Measurements from ENCODE around the gene TXNDC2. TPM values are rescaled to one million over a fixed set of nuclear protein-coding genes. Genes with fewer than 3 reads are reported as not detected.

Gene TXNDC2
- total RNA-seq (2022; extraction: Qiagen RNA extraction; ENCODE audit: low read depth), result 0.10 to 0.35 TPM (median 0.21 TPM) in 5 replicates

DNA sequence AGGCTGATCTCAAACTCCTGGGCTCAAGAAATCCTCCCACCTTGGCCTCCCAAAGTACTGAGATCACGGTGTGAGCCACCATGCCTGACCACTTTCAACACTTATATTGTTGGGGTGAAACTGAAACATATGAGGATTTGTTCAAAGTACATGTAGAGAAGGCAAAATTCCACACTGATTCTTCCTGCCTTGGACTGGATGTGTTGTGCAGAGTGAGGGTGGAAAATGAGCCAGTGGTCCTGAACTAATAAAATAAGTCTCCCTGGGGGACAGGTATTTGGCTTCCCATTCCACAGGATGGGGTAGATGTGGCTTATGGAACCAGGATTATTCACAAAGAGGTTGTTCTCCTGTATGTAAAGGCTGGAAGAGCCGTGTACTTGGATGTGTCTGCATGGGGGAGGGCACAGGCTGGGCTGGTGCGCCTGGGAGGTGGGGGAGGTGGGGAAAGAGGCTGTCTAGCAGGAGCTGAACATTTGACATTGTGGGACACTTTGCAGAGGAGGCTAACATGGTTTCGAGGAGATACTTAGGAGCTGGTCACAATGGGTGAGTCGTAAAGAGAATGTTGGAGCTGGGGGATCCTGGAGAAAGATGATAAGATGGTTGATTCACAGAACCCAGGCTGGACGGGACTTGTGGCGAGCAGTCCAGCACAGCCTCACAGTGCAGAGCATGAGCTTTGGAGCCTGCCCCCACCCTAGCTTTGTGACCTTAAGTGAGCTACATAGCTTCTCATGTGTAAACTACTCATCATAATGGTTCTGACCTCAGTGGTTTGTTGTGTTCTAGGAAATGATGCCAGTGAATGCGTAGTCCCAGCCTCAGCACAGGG lies at the start of gene TXNDC2:
TSS of gene TXNDC2 (plus strand) at position 804 of the 835 bp plus-strand sequence. CDS start 708 bp downstream, outside the sequence.

DNA sequence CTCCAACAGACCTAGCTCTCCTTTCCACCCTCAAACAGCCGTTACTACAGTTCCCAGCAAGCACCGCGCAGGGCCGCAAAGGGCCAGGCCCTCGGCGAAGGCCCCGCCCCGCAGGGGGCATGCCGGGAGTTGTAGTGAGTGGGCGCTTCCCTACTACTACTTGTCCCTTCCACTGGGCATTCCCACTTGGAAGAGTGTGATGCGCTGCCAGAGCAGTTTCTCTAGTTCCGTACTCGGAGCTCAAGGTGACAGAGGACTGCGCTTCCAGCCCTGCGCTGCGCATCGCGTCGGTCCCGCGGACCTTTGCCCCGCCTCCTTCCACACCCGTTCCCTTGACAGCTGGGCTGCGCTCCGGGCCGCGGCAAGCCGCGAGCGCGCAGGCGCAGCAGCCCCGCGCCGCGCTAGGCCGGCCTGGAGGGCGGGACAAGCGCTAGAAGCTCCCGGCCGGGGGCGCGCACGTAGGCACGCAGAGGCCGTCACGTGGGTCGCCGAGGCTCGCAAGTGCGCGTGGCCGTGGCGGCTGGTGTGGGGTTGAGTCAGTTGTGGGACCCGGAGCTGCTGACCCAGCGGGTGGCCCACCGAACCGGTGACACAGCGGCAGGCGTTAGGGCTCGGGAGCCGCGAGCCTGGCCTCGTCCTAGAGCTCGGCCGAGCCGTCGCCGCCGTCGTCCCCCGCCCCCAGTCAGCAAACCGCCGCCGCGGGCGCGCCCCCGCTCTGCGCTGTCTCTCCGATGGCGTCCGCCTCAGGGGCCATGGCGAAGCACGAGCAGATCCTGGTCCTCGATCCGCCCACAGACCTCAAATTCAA lies 28.0 kb downstream of the TXNDC2 start, which contains the start of gene VAPA:
TSS of gene VAPA (plus strand) at position 491 of the 808 bp plus-strand sequence. CDS start at position 732, 241 bp downstream.

Other genes starting within 250 kb of the TXNDC2 start
- 24.5 to 39.1 TPM (median 32.3 TPM) in 5 replicates for gene RAB31, start 177.7 kb upstream of the TXNDC2 start, total RNA-seq (2022; extraction: Qiagen RNA extraction; ENCODE audit: low read depth)
- 176 to 207 TPM (median 186 TPM) in 5 replicates for gene VAPA, start 28.0 kb downstream of the TXNDC2 start, total RNA-seq (2022; extraction: Qiagen RNA extraction; ENCODE audit: low read depth)